A673 (cell line): ENCODE results near the gene C17orf78. TPM values are rescaled to one million over a fixed set of nuclear protein-coding genes. Genes with fewer than 3 reads are reported as not detected.

ENCODE experiments used
- BruUV-seq: library from RNA; stranded (reverse); fragments of 400-500 nt; replicated peaks from 2 replicates; lab custom pipeline; 2021; lab: Mats Ljungman, UMichigan
- CTCF ChIA-PET: fragments of 300-600 bp; sonication (Branson Sonifier 250); formaldehyde crosslinking; loops from one replicate; lab custom pipeline; 2022; ENCODE audit warnings: antibody characterized with exemption; lab: Charles Lee
- POLR2A ChIA-PET: fragments of 300-600 bp; sonication (Branson Sonifier 250); formaldehyde crosslinking; loops from one replicate; lab custom pipeline; 2022; ENCODE audit warnings: antibody characterized with exemption; ENCODE audit not compliant: low non-redundant PET; lab: Charles Lee
- DNase-seq: peaks from one replicate; pipeline ENCODE4 v3.0.0-alpha.2; 2015; ENCODE audit warnings: low spot score
- H3K27ac ChIP-seq: fragments of 200-600 bp; sonication (generic); 2 replicates; pipeline ENCODE4 v1.5.1; 2016; ENCODE audit warnings: mixed run types, low read depth, mild to moderate bottlenecking, mixed read lengths, antibody characterized with exemption, low read length; ENCODE audit not compliant: poor library complexity, severe bottlenecking
- H3K27me3 ChIP-seq: fragments of 200-600 bp; sonication (generic); replicated peaks from 2 replicates; pipeline ENCODE4 v1.6.1; 2017; ENCODE audit warnings: mixed run types, low read depth, mild to moderate bottlenecking, mixed read lengths, antibody characterized with exemption, low read length; ENCODE audit not compliant: insufficient read depth, poor library complexity
- H3K36me3 ChIP-seq: fragments of 200-600 bp; sonication (generic); 2 replicates; pipeline ENCODE4 v1.6.1; 2016; ENCODE audit warnings: mixed run types, mild to moderate bottlenecking, mixed read lengths, antibody characterized with exemption, low read length; ENCODE audit not compliant: insufficient read depth, poor library complexity, severe bottlenecking
- H3K4me1 ChIP-seq: fragments of 200-600 bp; sonication (generic); 2 replicates; pipeline ENCODE4 v1.6.1; 2017; ENCODE audit warnings: mixed run types, mild to moderate bottlenecking, mixed read lengths, antibody characterized with exemption, low read length; ENCODE audit not compliant: insufficient read depth, poor library complexity, severe bottlenecking
- H3K4me3 ChIP-seq: fragments of 200-600 bp; sonication (generic); 2 replicates; pipeline ENCODE4 v1.5.1; 2016; ENCODE audit warnings: low read depth, mixed run types, mild to moderate bottlenecking, mixed read lengths, low read length; ENCODE audit not compliant: poor library complexity, severe bottlenecking
- H3K9me3 ChIP-seq: fragments of 200-600 bp; sonication (generic); 2 replicates; pipeline ENCODE4 v1.6.1; 2016; ENCODE audit warnings: mixed run types, low read depth, mild to moderate bottlenecking, mixed read lengths, antibody characterized with exemption, low read length; ENCODE audit not compliant: poor library complexity, severe bottlenecking
- CTCF ChIP-seq: fragments of 300-800, 200-600 bp; sonication (generic); conservative IDR thresholded peaks from 2 replicates; pipeline ENCODE4 v1.5.1; 2017; ENCODE audit warnings: low read depth, mild to moderate bottlenecking, antibody characterized with exemption, low read length, moderate library complexity, mixed read lengths
- EZH2 ChIP-seq: fragments of 200-600 bp; sonication (generic); IDR thresholded peaks from 2 replicates; pipeline ENCODE4 v1.6.1; 2017; ENCODE audit warnings: borderline replicate concordance, low read depth, mild to moderate bottlenecking, mixed read lengths, antibody characterized with exemption, low read length; ENCODE audit not compliant: poor library complexity, severe bottlenecking
- intact Hi-C: fragments of 100-400 bp; cut with micrococcal nuclease; formaldehyde crosslinking; loops from one replicate; pipeline ENCODE4 v1.10.0; 2022; ENCODE audit not compliant: unreplicated experiment
- total RNA-seq: library from RNA; stranded (reverse); gene quantifications from 2 replicates; pipeline ENCODE4 v1.2.3, GENCODE V29; 2021

Gene C17orf78
- total RNA-seq, 1 experiment from 2014 or later = not detected

DNA sequence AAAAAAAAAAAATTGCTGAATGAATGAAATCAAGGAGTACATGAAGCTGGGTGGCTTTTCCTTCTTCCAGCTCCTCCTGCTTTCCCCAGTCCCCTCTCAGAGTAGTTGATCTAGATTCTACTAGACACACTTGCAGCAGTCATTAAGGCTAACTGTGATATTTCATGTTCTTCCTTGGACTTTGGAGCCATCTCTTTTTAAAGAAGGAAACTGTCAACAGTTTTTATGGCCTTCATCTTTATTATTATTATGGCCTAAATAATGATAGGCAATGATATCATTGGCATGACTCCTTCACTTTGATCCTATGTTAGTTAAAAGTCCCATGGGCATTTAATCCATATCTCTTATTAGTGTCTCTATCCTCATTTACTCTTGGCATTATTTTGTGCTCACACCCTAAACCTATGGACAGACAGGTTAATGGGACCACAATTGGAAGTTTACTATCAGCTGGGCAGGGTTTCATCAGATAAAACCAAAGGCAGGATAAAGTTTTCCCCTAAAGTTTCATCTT lies 9.7 kb downstream of the C17orf78 start:
- no peak for TF ChIP-seq EZH2
- Histone ChIP-seq H3K27me3 (no peaks in the 10 kb centered on the region), H3K4me3 (no peak overlapping the region), H3K4me1 (no peaks in the 10 kb centered on the region), H3K9me3 (no peaks in the 10 kb centered on the region), H3K27ac (no peak overlapping the region), H3K36me3 (no peaks in the 10 kb centered on the region)
- POLR2A ChIA-PET = no interaction called here
- BruUV-seq = no TSS peak
- CTCF ChIA-PET = interaction anchor here (1.5 kb wide), 1 partner anchor 12 kb away, joined by 7 read pairs; no protein-coding TSS in a partner anchor
- no peak for DNase-seq
- intact Hi-C loops = no loop called here

DNA sequence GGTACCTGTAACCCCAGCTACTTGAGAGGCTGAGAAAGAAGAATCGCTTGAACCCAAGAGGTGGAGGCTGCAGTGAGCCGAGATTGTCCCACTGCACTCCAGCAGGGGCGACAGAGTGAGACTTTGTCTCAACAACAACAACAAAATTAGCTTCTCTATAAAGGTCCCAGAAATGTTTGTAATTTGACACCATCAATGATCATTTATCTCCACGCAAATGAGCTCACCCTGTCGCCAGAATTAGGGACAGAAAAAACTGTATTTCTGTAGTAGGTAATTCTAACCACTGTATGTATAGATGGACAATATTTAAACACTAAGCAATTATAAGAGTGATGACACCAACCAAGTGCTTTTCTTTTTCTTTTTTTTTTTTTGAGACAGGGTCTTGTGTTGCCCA lies 10.7 kb downstream of the C17orf78 start:
- no peaks in the 10 kb centered on the region for H3K27me3 ChIP-seq
- no peaks in the 10 kb centered on the region for H3K36me3 ChIP-seq
- POLR2A ChIA-PET = no interaction called here
- CTCF ChIA-PET = interaction anchor here (1.5 kb wide), 1 partner anchor 13 kb away, joined by 7 read pairs; no protein-coding TSS in a partner anchor
- no peaks in the 10 kb centered on the region for H3K9me3 ChIP-seq
- TF ChIP-seq CTCF (no peak), EZH2 (no peak)
- H3K4me1 ChIP-seq = no peaks in the 10 kb centered on the region
- H3K27ac ChIP-seq = no peak overlapping the region
- H3K4me3 ChIP-seq = no peak overlapping the region
- DNase-seq = no peak
- BruUV-seq = no TSS peak
- intact Hi-C loops = no loop called here

GRCh38 chr17:37388266-37388665 lies 12.5 kb downstream of the C17orf78 start:
- CTCF ChIA-PET = no interaction called here
- TF ChIP-seq CTCF (no peak), EZH2 (no peak)
- no peak overlapping the region for H3K27ac ChIP-seq
- H3K27me3 ChIP-seq = no peaks in the 10 kb centered on the region
- POLR2A ChIA-PET = no interaction called here
- no peak overlapping the region for H3K4me3 ChIP-seq
- no peaks in the 10 kb centered on the region for H3K4me1 ChIP-seq
- H3K9me3 ChIP-seq = no peaks in the 10 kb centered on the region
- no TSS peak for BruUV-seq
- intact Hi-C loops = no loop called here
- no peak for DNase-seq
- no peaks in the 10 kb centered on the region for H3K36me3 ChIP-seq

GRCh38 chr17:37389160-37389559 lies 13.4 kb downstream of the C17orf78 start:
- intact Hi-C loops = no loop called here
- ChIA-PET POLR2A (no interaction called here), CTCF (no interaction called here)
- H3K4me1 ChIP-seq = no peaks in the 10 kb centered on the region
- BruUV-seq = no TSS peak
- no peak overlapping the region for H3K4me3 ChIP-seq
- H3K9me3 ChIP-seq = no peaks in the 10 kb centered on the region
- no peak for DNase-seq
- H3K27ac ChIP-seq = no peak overlapping the region
- TF ChIP-seq CTCF (no peak), EZH2 (no peak)
- H3K36me3 ChIP-seq = no peaks in the 10 kb centered on the region
- H3K27me3 ChIP-seq = no peaks in the 10 kb centered on the region
